ENCODE measurements around the gene COL2A1. TPM values are rescaled to one million over a fixed set of nuclear protein-coding genes. Genes with fewer than 3 reads are reported as not detected.
"Not testable (repeated sequence)": the region's sequence is repeated elsewhere in the genome, so short reads cannot be mapped to it uniquely, and the experiment has no call there.

The COL2A1 gene
- total RNA-seq, 1 donor from 2014 or later = not detected

DNA sequence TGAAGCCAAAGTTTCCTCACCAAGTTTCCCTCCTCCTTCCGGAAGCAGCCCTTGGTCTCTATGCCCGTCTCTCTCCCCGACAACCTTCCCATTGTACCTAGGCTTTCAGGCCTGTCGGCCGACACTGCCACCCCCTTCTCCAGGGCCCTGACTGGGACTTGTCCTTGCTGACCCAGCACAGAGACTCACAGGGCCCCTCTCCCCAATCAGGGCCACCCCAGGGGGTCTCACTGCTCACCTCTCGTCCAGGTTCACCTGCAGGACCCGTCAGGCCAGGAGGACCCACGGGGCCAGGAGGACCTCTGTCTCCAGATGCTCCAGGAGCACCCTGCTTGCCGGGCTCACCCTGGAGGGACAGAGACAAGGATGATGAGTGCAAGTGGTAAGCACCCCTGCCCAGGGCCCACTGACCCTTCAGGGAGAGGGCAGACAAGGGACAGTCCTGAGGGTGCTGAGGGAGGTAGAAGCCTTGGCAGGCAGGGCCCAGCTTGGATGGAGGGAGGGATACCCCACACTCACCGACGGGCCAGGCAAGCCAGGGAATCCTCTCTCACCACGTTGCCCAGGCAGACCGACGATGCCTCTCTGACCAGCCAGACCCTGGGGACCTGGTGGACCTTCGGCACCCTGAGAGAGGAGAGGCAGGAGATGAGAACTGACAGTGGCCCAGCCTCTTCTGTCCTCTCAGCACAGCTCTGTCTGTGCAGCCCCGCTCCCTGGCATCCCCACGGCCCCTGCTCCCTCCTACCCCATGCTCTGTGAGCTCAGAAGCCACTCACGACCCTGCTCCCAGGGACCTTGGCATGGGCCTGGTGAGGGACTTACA is 26.3 kb downstream of the COL2A1 start:
- intact Hi-C loops (cut with micrococcal nuclease) = no loop called here

DNA sequence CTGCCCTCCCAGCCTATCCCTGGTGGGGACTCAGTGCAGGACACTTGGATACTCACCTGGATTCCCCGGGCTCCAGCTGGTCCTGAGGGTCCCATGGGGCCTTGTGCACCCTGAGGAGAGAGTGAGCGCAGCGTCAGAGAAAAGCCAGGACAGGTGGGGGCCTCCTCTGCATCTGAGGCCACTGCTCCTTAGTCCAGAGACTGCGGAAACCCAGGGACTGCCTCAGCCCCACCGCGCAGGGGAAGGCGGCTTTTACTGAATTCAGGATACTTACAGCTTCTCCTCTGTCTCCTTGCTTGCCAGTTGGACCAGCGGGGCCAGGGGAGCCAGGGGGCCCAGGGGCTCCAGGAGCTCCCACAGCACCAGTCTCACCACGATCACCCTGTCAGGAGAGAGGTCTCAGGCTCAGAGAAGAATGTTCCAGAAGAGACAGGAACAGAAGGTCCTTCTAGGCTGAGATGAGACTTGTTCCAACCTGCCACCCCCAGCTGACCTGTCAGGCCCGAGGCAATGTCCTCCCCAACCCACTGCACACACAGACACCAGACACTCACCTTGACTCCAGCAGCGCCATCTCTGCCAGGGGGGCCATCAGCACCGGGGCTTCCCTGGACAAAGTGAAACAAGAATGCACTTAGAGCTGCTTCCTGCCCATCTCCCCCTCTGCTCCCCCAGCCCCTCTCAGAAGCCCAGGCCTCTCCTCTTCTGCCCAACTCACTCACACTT is 27.1 kb downstream of the COL2A1 start:
- intact Hi-C loops (cut with micrococcal nuclease) = no loop called here

- intact Hi-C loops (cut with micrococcal nuclease) = no loop called here
Measured at GRCh38 chr12:47975816-47976215, 28.5 kb downstream of the COL2A1 start.

DNA sequence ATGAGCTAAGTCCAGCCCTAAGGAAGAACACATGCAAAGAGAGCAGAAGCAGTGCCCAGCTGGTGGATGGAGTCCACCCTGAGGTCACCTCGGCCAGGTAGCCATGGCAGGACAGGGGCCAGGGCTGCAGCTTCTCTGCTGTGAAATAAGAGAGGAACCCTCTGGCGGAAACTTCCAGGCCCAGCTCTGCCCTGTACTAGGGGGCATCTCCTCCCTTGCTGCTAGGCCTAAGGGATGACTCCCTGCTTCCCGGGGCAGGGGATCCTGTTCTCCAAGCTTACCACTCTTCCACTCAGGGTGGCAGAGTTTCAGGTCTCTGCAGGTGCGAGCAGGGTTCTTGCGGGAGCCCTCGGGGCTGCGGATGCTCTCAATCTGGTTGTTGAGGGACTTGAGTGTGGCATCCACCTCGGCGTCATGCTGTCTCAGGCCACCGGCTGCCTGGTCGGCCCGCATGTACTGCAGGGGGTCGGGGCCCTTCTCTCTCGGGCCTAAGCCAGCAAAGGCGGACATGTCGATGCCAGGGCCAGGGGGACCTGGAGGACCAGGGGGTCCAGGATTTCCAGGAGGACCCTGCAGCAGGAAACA is 29.1 kb downstream of the COL2A1 start:
- intact Hi-C loops (cut with micrococcal nuclease) = no loop called here

GRCh38 chr12:47973870-47974269 is 30.4 kb downstream of the COL2A1 start:
- intact Hi-C loops (cut with micrococcal nuclease) = no loop called here

DNA sequence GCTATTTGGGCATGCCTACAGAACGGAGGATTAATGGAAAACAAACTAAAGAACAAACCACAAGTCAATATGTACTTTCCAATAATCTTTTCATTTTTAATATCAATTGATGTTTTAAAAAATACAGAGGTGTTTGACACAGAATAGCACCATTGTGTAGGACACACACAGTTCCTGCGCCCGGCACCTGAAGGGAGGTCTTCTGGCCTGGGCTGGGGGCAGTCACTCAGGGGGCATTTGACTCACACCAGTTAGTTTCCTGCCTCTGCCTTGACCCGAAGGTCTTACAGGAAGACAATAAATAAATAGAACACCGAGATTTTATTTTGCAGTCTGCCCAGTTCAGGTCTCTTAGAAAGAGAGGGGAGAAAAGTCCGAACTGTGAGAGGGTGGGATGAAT is 31.4 kb downstream of the COL2A1 start:
- intact Hi-C loops (cut with micrococcal nuclease) = no loop called here

DNA sequence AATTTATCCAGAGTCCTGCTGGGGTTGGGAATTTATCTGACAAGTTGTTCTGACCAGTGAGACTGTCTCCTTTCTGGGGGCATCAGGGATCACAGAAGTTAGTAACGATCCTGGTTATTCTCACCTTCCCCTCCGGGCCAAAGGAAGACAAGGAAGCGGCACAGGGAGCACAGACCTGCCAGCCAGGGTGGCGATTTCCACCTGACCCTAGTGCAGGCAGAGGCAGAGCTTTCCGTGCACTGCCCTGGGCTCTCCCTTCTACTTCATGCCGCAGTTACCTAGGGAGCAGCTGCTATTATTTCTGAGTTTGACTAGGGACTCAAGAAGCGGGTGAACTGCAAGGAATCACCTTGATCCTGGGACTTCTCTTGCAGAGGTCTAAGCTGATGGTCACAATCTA is 33.4 kb downstream of the COL2A1 start:
- intact Hi-C loops (cut with micrococcal nuclease) = no loop called here

DNA sequence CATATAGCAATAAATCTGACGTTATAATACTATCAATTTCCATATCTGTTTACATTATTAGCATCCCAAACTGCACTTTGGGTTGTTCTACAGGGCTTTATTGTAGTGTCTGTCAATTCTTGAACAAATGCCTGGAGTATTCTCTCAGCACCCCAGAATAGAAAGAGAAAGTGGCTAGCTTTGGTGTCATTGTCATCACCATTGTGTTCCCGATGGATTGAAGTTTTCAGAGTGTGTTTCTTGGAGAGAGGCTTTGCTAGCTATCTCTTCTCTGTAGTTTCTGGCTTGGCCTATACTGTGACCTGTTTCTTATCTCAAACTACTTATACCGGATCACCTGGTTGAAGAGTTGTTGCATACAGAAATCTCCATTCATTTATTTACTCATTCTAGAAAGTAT is 34.4 kb downstream of the COL2A1 start:
- intact Hi-C loops (cut with micrococcal nuclease) = no loop called here

- intact Hi-C loops (cut with micrococcal nuclease) = no loop called here
Measured at GRCh38 chr12:47967461-47968321, 36.6 kb downstream of the COL2A1 start.

- intact Hi-C loops (cut with micrococcal nuclease) = no loop called here
Measured at GRCh38 chr12:47965581-47965980, 38.7 kb downstream of the COL2A1 start.

DNA sequence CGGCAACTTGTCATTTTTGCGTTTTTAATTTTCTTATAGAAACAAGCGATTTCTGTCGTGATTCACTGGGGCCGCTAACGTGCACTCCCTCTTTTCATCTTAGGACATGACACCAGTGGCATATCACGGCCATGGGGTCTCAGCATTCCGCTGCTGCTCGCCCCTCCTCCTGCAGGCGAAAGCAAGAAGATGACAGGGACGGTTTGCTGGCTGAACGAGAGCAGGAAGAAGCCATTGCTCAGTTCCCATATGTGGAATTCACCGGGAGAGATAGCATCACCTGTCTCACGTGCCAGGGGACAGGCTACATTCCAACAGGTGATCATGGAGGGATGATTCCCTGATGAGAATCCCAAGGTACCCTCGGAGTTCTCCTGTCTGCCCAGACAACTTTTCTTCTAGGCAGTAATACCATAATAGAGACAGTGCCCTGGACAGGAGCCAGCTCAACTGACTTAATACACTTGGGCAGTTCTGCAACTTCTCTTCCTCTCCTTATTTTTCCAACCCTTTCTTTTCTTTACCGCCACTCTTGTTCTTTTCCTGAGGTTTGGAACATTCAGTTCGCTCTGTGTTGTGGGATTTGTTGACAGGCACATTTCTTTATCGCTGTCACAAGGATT is 40.1 kb downstream of the COL2A1 start:
- intact Hi-C loops (cut with micrococcal nuclease) = loop anchor here (5.0 kb wide), 2 partner anchors 77 to 388 kb away; partner anchors contain the start of gene ZNF641

DNA sequence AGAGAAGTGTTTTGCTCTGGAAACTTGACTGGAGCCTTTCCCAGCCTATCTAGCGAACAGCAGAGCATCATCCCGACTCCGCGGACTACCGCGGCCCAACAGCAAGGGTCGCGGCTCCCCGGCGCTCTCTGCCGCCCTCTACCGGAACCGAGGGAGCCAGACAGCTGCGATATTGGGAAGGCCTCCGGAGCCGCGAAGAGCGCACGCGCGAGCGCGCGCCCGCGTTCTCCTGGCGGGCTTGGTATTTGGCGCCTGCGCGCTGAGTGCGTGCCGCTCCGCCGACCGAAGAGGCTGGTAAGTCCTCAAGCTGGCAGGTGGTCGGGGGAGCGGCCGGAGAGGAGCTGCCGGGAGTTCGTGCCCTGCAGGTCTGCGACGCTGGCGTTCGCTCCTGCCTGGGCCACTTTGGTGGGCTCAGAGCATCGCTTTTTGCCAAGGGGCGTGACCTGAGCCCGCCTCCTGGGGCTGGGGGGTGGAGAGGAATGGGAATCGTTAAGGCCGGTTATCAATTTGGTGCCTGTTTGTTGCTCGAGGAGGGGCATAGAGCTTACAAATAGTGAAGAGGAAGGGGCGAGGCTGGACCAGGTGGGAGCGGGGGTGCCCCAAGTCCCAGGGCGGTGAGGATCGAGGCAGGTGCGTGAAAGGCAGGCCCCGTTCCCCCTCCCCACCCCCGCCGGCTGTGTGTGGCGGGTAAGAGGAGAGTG is 40.8 kb downstream of the COL2A1 start, which contains the start of gene TMEM106C:
Gene TMEM106C (plus strand): TSS at position 257 of the 701 bp plus-strand sequence. CDS start 641 bp downstream, outside the sequence.
- intact Hi-C loops (cut with micrococcal nuclease) = loop anchor here (1.0 to 5.0 kb wide), 16 partner anchors 14 to 655 kb away; partner anchors contain the start of genes ASB8, RPAP3, SENP1 and ZNF641

DNA sequence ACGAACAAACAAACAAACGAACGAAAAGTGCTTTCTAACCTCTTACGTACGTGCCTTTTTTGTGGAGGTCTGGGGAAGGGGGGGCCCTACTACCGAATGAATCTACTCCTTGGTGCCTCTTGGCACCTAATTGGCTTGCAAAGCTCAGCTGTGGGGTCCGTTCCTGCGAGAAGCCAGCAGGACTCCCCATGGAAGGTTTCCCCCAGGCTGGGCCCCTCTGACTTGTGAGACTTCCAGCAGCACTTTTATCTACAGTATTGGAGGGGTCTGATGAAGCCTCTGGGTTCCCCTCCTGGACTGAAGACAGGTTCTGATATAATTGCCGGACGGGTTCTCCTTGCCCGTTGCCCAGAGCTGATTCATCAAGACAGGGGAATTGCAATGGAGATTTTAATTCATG is 42.1 kb downstream of the COL2A1 start:
- intact Hi-C loops (cut with micrococcal nuclease) = loop anchor here (2.0 to 5.0 kb wide), 6 partner anchors 75 to 390 kb away; partner anchors contain the start of gene ZNF641

GRCh38 chr12:47957671-47958070 is 46.6 kb downstream of the COL2A1 start:
- intact Hi-C loops (cut with micrococcal nuclease) = not testable (repeated sequence)

DNA sequence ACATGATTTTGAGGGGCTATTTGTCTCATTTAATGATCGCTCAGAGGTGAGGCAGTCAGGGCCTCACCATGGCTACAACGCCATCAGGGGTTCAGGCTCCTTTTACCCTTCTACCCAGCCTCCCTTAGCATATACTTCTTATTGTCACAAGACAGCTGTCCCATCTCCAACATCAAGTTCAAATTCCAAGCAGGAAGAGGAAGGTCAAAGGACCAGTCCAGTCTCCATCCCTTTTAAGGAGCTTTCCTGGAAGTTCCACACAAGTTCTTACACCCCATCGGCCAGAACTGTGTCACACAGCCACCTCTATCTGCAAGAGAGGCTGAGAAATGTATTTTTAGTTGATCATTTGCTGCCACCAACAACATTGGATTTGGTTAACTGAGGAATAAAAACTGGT is 49.2 kb downstream of the COL2A1 start:
- intact Hi-C loops (cut with micrococcal nuclease) = no loop called here

DNA sequence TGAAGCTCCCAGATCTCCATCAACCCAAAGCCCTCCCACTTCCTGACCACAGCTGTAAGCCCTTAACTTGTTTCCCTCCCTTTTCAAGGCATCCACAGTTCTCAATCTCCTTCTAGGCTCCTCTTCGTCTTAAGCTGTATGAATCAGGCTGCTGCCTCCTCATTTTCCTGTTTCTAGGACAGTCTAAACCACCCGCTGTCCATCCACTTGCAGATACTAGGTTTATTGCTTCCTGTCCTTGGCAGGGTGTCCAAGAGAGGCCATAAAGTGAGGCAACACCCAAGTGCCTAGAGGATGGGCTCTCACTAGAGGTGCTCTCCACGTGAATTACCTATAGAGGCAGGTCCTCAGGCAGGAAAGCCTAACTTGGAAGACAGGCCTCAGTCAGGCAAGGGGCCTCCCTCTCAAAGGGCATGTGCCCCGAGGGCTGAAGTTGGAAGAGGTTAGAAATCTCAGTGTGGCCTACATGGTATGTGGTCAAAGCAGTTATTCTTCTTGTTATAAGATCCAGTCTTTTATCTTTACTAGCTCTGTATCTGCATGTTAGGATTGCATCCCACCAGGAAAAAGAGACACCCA is 49.7 kb downstream of the COL2A1 start:
- intact Hi-C loops (cut with micrococcal nuclease) = no loop called here

DNA sequence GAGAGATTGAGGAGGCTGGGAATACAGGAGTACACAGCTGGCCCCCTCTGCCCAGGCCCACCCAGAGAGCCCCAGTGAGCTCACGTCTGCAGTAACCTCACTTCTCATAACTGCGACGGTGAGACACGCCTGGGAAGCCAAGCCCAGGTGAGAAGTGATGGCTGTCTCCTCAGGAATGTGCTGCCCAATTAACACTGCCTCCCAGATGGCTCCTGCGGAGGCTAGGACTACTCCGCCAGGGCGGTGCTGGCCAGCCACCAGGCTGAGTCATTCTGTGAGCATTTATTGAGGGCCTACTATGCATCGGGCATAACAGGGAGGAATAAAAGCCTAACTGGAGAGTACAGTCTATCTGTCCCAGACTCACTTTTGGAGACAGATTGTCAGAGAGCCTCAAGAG is 50.2 kb downstream of the COL2A1 start:
- intact Hi-C loops (cut with micrococcal nuclease) = no loop called here

DNA sequence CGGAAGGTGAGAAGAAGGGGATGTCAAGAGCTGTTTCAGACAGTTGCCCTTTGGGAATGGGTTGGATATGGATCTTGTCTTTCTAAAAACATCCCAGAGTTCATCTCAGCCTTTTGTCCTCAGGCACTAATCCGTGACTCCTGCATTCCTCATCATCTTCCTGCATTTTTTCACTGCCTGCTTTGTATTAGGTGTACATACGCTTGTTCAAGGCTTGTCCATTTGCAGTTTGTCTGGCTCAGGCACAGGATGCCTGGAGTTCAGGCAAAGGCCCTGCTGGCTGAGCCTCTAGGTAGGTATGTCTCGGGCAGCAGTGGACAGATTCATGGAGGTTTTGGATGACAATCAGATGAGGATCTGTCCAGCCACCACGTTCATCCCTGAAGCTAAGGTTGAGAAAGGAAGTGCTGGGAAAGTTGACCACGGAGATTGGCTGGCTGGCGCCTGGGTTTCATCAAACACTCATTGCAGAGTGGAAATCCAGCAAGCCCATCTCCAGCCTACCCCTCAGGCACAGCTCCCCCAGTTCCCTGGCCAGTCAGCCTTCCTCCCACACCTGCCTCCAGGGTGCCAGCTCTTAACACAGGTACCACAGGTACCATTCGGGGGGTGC is 53.3 kb downstream of the COL2A1 start:
- intact Hi-C loops (cut with micrococcal nuclease) = no loop called here
